Stimulated activated CD8-positive, alpha-beta memory T cell treated with anti-CD3 and anti-CD28 coated beads, Interleukin-2, amount 100 ng/mL, for 1 hour (primary cell): Measurements from ENCODE around the gene NR4A3.
"Not testable (repeated sequence)": the region's sequence is repeated elsewhere in the genome, so short reads cannot be mapped to it uniquely, and the experiment has no call there.

Experiments
- DNase-seq, 2 donors: peaks; one replicate each; pipeline ENCODE4 v3.0.0-alpha.2; 2020; ENCODE audit warnings: low read depth in 2 of 2

The NR4A3 gene

DNA sequence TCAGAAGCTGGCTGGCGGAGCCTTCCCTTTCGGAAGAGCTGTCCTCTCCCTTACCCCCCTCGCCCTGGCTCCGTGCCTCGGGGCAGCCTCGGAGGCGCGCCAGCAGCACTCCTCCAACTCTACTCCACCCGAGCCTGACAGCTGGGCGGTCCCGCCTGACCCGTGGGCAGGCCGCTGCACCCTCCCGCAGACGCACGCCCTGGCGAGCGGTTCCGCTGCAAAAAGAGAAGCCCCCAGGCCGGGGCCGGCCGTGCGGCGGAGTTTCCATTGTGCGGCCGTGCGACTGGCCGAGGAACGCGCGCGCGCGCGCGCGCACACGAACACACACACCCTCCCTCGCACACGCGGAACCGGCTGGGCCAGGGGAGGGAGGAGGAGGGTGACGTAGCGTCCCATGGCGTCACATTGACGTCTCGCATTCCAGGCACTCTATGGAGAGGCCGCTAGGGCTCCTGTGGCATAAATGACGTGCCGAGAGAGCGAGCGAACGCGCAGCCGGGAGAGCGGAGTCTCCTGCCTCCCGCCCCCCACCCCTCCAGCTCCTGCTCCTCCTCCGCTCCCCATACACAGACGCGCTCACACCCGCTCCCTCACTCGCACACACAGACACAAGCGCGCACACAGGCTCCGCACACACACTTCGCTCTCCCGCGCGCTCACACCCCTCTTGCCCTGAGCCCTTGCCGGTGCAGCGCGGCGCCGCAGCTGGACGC, at the start of gene NR4A3:
NR4A3 (plus strand) TSS at position 490 of the 713 bp plus-strand sequence. CDS start 6,158 bp downstream, outside the sequence.
- peak; percentile 81 to 84 for DNase-seq

DNA sequence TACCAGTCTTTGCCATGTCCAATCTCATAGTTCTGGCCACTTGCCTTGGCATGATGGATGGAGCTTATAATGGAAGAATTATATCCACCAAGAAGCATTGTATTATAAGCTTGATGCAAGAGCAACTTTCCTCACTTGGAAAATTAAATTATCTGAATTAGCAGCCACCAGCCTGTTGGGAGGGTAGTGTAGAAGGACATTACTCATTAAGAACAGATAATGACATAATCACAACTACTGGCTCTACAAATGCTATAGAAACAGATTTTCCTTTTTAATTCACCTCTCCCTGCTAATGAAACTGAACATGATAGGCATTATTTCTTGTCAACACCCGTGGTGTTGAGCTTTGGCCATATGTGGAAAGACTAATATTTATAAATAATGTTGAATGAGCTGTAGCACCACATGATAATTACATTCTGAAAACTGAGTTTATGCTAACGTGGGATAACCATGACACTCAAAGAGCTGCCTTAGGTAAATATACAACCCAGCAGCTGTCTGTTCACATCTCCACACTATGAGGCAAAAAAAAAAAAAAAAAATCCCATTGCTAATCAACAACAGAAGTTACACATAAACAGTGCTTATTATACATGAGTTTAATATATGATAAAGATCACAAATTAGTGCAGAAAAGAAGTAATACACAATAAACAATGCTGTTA, 48.1 kb upstream of the NR4A3 start:
- no peak for DNase-seq

DNA sequence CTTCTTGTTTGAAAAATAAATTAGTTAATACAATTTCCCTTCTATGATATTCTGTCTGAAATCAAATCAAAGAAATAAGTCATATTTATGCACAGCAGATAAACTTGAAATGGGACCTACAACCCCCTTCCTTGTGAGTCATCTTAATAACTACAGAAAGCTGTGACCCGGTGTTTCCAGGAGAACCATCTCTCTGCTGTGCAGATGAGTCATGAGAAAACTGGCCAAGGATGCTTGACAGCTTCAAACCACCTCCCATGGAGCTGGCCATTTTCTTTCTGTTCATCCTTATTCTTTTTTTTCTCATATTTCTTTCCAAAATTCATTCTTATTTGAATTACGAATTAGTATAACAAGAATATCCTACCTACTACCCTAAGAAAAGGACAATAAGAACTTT, 43.4 kb upstream of the NR4A3 start:
- no peak for DNase-seq

DNA sequence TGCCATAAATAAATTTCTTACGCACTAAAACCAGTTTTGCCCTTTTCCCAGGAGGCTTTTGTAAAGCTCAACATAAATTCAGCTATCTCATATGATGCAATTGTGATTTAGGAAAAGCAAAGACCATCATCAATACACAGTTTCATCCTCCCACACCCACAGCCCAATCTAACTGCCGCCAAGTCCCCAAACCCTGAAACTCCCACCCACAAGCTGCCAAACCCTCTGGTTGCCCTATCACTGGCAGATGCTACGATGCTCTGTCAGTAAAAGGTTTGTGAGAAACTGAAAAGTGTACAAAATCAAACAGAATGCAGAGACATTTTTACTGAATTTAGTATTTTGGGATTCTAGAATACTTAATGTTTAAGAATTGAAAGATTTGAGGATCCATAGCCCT, 42.8 kb upstream of the NR4A3 start:
- DNase-seq, result no peak

GRCh38 chr9:99779277-99779676, 42.4 kb upstream of the NR4A3 start:
- DNase-seq, result no peak

DNA sequence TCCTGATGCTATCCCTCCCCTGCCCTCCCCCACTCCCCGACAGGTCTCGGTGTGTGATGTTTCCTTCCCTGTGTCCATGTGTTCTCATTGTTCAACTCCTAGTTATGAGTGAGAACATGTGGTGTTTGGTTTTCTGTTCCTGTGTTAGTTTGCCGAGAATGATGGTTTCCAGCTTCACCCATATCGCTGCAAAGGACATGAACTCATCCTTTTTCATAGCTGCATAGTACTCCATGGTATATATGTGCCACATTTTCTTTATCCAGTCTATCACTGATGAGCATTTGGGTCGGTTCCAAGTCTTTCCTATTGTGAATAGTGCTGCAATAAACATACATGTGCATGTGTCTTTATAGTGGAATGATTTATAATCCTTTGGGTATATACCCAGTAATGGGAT, 39.3 kb upstream of the NR4A3 start:
- DNase-seq, result not testable (repeated sequence)

- no peak for DNase-seq
Observed at GRCh38 chr9:99782962-99783718, 38.5 kb upstream of the NR4A3 start.

DNA sequence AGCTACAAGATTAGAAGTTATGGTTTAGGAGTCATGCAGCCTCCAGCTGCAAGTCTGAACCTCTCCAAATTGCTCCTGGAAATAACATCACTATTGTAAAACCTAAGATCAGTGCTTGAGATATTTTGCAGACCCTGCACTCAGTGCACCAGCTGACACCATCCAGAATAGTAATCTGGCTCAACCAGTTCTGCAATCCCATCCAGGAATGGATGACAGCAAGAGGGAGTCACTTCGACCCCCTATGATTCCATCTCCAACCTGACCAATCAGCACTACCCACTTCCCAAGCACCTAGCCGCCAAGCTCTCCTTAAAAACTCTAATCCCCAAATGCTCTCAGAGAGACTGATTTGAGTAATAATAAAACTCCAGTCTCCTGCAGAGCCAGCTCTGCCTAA, 37.9 kb upstream of the NR4A3 start:
- no peak for DNase-seq

- DNase-seq, result no peak
Observed at GRCh38 chr9:99785010-99785590, 36.6 kb upstream of the NR4A3 start.

GRCh38 chr9:99787556-99787955, 34.1 kb upstream of the NR4A3 start:
- DNase-seq, result no peak

- no peak for DNase-seq
Observed at GRCh38 chr9:99793528-99793927, 28.2 kb upstream of the NR4A3 start.

DNA sequence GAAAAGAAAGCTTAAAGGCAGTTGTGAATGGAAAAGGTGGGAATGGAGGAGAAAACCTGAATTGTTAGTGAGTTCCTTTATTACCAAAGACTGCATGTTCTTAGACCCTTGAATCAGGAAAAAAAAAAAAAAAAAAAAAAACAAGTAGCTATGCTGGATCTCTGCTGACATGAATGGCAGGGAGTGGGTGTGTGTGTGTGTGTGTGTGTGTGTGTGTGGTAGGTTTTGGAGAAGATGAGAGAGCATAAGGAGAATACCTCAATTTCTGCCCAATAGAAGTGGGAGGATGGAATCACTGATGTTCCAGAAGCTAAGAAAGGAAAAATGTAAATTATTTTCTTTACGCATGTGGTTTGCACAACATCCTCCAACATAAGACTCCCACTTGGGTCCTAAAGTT, 25.5 kb upstream of the NR4A3 start:
- no peak for DNase-seq

- no peak for DNase-seq
Observed at GRCh38 chr9:99801775-99802174, 19.9 kb upstream of the NR4A3 start.

- DNase-seq, result no peak
Observed at GRCh38 chr9:99803694-99804093, 18.0 kb upstream of the NR4A3 start.

GRCh38 chr9:99807276-99807852, 14.3 kb upstream of the NR4A3 start:
- DNase-seq, result peak in 1 of 2 donors; percentile 47

GRCh38 chr9:99807956-99808355, 13.7 kb upstream of the NR4A3 start:
- no peak for DNase-seq

GRCh38 chr9:99808454-99808853, 13.2 kb upstream of the NR4A3 start:
- DNase-seq, result no peak

DNA sequence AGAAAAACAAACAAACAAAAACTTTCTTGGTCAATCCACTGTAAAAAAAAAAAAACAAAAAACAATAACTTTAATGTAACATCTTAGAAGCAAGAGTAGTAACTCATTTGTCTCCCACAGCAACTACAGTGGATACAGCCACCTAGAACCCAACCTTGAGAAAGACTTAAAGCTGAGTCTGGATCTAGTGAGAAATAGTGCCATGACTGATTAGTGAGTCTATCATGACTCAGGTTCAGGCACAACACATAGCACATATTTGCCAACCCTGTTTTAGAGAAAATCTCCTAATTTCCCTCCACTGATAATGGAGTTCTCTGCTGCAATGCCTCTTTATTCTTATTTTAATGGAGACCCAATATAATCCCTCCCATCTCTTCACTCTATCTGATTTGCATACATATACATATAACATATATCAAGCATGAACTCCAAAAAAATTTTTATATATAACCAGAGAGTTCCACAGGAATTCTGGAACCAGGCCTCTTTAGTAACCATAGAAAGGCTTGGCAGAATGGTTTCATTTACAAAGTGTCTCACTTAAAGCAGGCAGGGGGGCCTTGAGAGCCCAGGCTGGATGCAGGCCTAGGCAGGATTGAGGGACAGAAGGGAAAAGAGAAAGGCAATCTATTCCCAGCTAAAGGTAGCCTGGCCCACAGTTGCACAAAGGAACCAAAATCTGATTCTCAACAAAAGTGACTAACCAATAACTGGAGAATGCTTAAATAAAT, 11.9 kb upstream of the NR4A3 start:
- DNase-seq, result no peak

DNA sequence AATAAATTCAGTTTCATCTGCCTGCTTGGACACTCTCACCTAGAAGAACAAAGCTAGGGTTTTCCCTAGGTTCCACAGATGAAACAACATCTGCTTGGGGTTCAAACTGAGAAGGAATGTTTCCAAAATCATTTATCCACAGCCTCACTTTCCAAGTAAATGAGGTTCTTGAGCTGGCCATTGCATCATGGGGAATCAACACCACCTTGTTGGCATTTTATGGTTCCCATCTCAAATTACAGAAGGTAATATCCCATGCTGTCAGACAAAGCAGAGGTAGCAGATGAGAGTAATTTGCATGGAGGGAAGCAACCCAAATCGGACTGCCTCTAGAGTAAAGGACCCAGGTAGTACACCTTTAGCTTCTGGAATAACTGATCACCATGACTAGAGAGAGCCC, 10.5 kb upstream of the NR4A3 start:
- DNase-seq, result no peak

GRCh38 chr9:99811598-99812383, 9.9 kb upstream of the NR4A3 start:
- DNase-seq, result no peak

DNA sequence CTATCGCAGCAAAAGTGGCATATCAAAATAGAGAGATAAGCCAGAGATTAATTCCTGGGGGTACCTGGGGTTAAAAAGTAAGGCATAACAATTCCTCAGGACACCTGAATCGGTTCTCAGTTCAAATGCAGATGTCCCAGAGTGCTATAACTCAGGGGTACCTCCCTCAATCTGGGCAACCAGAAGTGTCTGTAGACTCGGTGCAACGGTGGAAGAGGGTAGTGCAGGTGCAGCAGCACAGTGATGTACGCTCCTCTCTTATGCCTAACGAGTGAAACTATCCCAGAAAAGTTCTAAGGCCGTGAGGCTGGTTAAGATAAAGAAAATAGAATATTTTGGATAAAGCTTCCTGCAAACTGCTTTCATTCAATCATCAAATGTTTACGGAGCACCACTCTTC, 7.9 kb upstream of the NR4A3 start:
- DNase-seq, result no peak
